NCI-H2029 (cell line): ENCODE measurements around the gene PDZD2.

ENCODE experiments used
- DNase-seq: peaks from one replicate; lab custom pipeline; 2025; lab: John Stamatoyannopoulos, UW

Gene PDZD2

GRCh38 chr5:31638345-31638744, 586 bp upstream of the PDZD2 start:
- no peak for DNase-seq

- DNase-seq = no peak
Measured at GRCh38 chr5:31639481-31640411, 815 bp downstream of the PDZD2 start.

GRCh38 chr5:31640573-31640972, 1.6 kb downstream of the PDZD2 start:
- DNase-seq = no peak

- DNase-seq = no peak
Measured at GRCh38 chr5:31641059-31641458, 2.1 kb downstream of the PDZD2 start.

GRCh38 chr5:31641575-31641974, 2.6 kb downstream of the PDZD2 start:
- no peak for DNase-seq

GRCh38 chr5:31645420-31646081, 6.6 kb downstream of the PDZD2 start:
- no peak for DNase-seq

GRCh38 chr5:31648326-31648725, 9.4 kb downstream of the PDZD2 start:
- DNase-seq = no peak

- DNase-seq = no peak
Measured at GRCh38 chr5:31651241-31651640, 12.3 kb downstream of the PDZD2 start.

- no peak for DNase-seq
Measured at GRCh38 chr5:31655491-31655890, 16.6 kb downstream of the PDZD2 start.

GRCh38 chr5:31656806-31657205, 17.9 kb downstream of the PDZD2 start:
- no peak for DNase-seq

GRCh38 chr5:31657315-31657979, 18.5 kb downstream of the PDZD2 start:
- no peak for DNase-seq

- no peak for DNase-seq
Measured at GRCh38 chr5:31661257-31661656, 22.3 kb downstream of the PDZD2 start.

- no peak for DNase-seq
Measured at GRCh38 chr5:31663519-31663918, 24.6 kb downstream of the PDZD2 start.

- DNase-seq = no peak
Measured at GRCh38 chr5:31664566-31664965, 25.6 kb downstream of the PDZD2 start.

- no peak for DNase-seq
Measured at GRCh38 chr5:31671339-31671741, 32.4 kb downstream of the PDZD2 start.

GRCh38 chr5:31674371-31674951, 35.5 kb downstream of the PDZD2 start:
- no peak for DNase-seq

GRCh38 chr5:31675472-31675871, 36.5 kb downstream of the PDZD2 start:
- DNase-seq = no peak

GRCh38 chr5:31678180-31678579, 39.2 kb downstream of the PDZD2 start:
- DNase-seq = no peak

GRCh38 chr5:31680528-31680927, 41.6 kb downstream of the PDZD2 start:
- no peak for DNase-seq

GRCh38 chr5:31682025-31682424, 43.1 kb downstream of the PDZD2 start:
- no peak for DNase-seq

- no peak for DNase-seq
Measured at GRCh38 chr5:31682851-31683250, 43.9 kb downstream of the PDZD2 start.

GRCh38 chr5:31688515-31689092, 49.7 kb downstream of the PDZD2 start:
- no peak for DNase-seq
